ENCODE measurements around the gene PRKCA. TPM values are rescaled to one million over a fixed set of nuclear protein-coding genes. Genes with fewer than 3 reads are reported as not detected.

Gene PRKCA
- total and polyA plus RNA-seq, 2 of the 13 experiments (the other 11 are each of a cell fraction or from before 2014, with no cell fraction given): 18.5 to 21.5 TPM

- ATAC-seq: no peak
Observed at GRCh38 chr17:66375121-66375520, 72.7 kb downstream of the PRKCA start.

GRCh38 chr17:66378296-66378695, 75.9 kb downstream of the PRKCA start:
- Histone ChIP-seq H3K4me3 (replicated peaks in 1 of 3; ENCODE audit: insufficient read depth in 1 of 3, low read depth in 2 of 3, low read length in 3 of 3) (no peak overlapping the region), H3K9ac (ENCODE audit: insufficient read depth, low read depth, low read length) (no peak overlapping the region), H3K9me3 (ENCODE audit: low read length) (no peaks in the 10 kb centered on the region), H3K4me2 (ENCODE audit: low read depth, low read length) (no peak overlapping the region), H2AFZ (ENCODE audit: low read length) (no peak overlapping the region), H3K79me2 (ENCODE audit: insufficient read depth, low read length) (peaks cover 20% of the 10 kb centered on the region), H3K27me3 (ENCODE audit: control insufficient read depth in 1 of 2, insufficient read depth in 2 of 2, low read length in 2 of 2) (no peaks in the 10 kb centered on the region), H3K36me3 (replicated peaks in 1 of 2; ENCODE audit: control insufficient read depth in 1 of 2, insufficient read depth in 2 of 2, low read length in 2 of 2) (no peaks in the 10 kb centered on the region; a peak in 1 of 5 replicates), H4K20me1 (ENCODE audit: insufficient read depth, low read length) (no peaks in the 10 kb centered on the region), H3K4me1 (ENCODE audit: insufficient read depth, low read length) (peaks cover 10% of the 10 kb centered on the region), H3K27ac (ENCODE audit: extremely low read length, insufficient read depth, low read length) (no peak overlapping the region)
- in situ Hi-C loops (cut with HindIII; ENCODE audit: extremely low pct_ligation_motif_present, low pct_unique_long_range_greater_than_20kb): no loop called here
- DNase-seq (ENCODE audit: low spot score) (no peak), FAIRE-seq (no peak), ATAC-seq (no peak)
- BruUV-seq (replicated peaks): no TSS peak
- POLR2A ChIA-PET: no interaction called here
- WGBS (ENCODE audit: low lambda C conversion rate): 96% methylated on average over 5 of the region's 5 CpGs
- CTCF ChIA-PET (ENCODE audit: low intra/inter-chr PET ratio, low total read pairs): no interaction called here
- intact Hi-C loops (cut with micrococcal nuclease; ENCODE audit: unreplicated experiment): no loop called here
- no peak for TF ChIP-seq FOSL2 (CRISPR knock-in tag; IDR thresholded peaks at IDR 0.05)
- no peak for TF ChIP-seq SP2 (CRISPR knock-in tag; IDR thresholded peaks at IDR 0.05)
- no peak for TF ChIP-seq ZNF318 (CRISPR knock-in tag; IDR thresholded peaks at IDR 0.05)
- TF ChIP-seq ZFP90 (CRISPR knock-in tag; IDR thresholded peaks at IDR 0.05; ENCODE audit: borderline replicate concordance): no peak
- no peak for TF ChIP-seq ASH2L (IDR thresholded peaks at IDR 0.05; ENCODE audit: insufficient read length, low read depth, low read length)
- TF ChIP-seq STAT5B (CRISPR knock-in tag; IDR thresholded peaks at IDR 0.05): no peak
- TF ChIP-seq SOX5 (CRISPR knock-in tag; IDR thresholded peaks at IDR 0.05; ENCODE audit: borderline replicate concordance): no peak
- TF ChIP-seq ZNF317 (CRISPR knock-in tag; IDR thresholded peaks at IDR 0.05): no peak
- no peak for TF ChIP-seq MAZ (IDR thresholded peaks at IDR 0.05; ENCODE audit: borderline replicate concordance, low read depth, low read length)
- TF ChIP-seq MAZ (CRISPR knock-in tag; IDR thresholded peaks at IDR 0.05; ENCODE audit: low read depth): no peak
- TF ChIP-seq YEATS4 (CRISPR knock-in tag; IDR thresholded peaks at IDR 0.05; ENCODE audit: borderline replicate concordance): no peak

More at GRCh38 chr17:66375121-66375520, 72.7 kb downstream of the PRKCA start:
- no peaks in the 10 kb centered on the region for H3K9me3 ChIP-seq (ENCODE audit: low read length)
- no peak overlapping the region for H3K4me3 ChIP-seq (replicated peaks in 1 of 3; ENCODE audit: insufficient read depth in 1 of 3, low read depth in 2 of 3, low read length in 3 of 3)
- in situ Hi-C loops (cut with HindIII; ENCODE audit: extremely low pct_ligation_motif_present, low pct_unique_long_range_greater_than_20kb): no loop called here
- no peaks in the 10 kb centered on the region for H4K20me1 ChIP-seq (ENCODE audit: insufficient read depth, low read length)
- no peaks in the 10 kb centered on the region for H3K27me3 ChIP-seq (ENCODE audit: control insufficient read depth in 1 of 2, insufficient read depth in 2 of 2, low read length in 2 of 2)
- CTCF ChIA-PET (ENCODE audit: low intra/inter-chr PET ratio, low total read pairs): no interaction called here
- POLR2A ChIA-PET: no interaction called here
- FAIRE-seq (no peak), DNase-seq (ENCODE audit: low spot score) (no peak)
- 94% methylated on average over 8 of the region's 8 CpGs for WGBS (ENCODE audit: low lambda C conversion rate)
- H3K9ac ChIP-seq (ENCODE audit: insufficient read depth, low read depth, low read length): no peak overlapping the region
- no peaks in the 10 kb centered on the region; a peak in 1 of 5 replicates for H3K36me3 ChIP-seq (replicated peaks in 1 of 2; ENCODE audit: control insufficient read depth in 1 of 2, insufficient read depth in 2 of 2, low read length in 2 of 2)
- H3K4me2 ChIP-seq (ENCODE audit: low read depth, low read length): no peak overlapping the region
- no peak overlapping the region for H3K27ac ChIP-seq (ENCODE audit: extremely low read length, insufficient read depth, low read length)
- no TSS peak for BruUV-seq (replicated peaks)
- intact Hi-C loops (cut with micrococcal nuclease; ENCODE audit: unreplicated experiment): no loop called here
- TF ChIP-seq ZSCAN25 (CRISPR knock-in tag; IDR thresholded peaks at IDR 0.05): no peak
- no peak for TF ChIP-seq NCOA5 (CRISPR knock-in tag; IDR thresholded peaks at IDR 0.05)
- no peak for TF ChIP-seq SATB2 (CRISPR knock-in tag; IDR thresholded peaks at IDR 0.05)
- no peak for TF ChIP-seq HNRNPK (IDR thresholded peaks at IDR 0.05; ENCODE audit: low read depth, low read length, poor library complexity, severe bottlenecking)
- peaks cover 12% of the 10 kb centered on the region for H3K4me1 ChIP-seq (ENCODE audit: insufficient read depth, low read length)
- H3K79me2 ChIP-seq (ENCODE audit: insufficient read depth, low read length): peaks cover 5% of the 10 kb centered on the region
- H2AFZ ChIP-seq (ENCODE audit: low read length): no peak overlapping the region

Measured in HepG2 (cell line).